Astrocyte (in vitro differentiated cells and primary cell): ENCODE measurements around the gene TAPBPL. TPM values are rescaled to one million over a fixed set of nuclear protein-coding genes. Genes with fewer than 3 reads are reported as not detected.
"Not testable (repeated sequence)": the region's sequence is repeated elsewhere in the genome, so short reads cannot be mapped to it uniquely, and the experiment has no call there.

ENCODE experiments used
- DNase-seq: peaks from one replicate; pipeline ENCODE4 v3.0.0-alpha.2; 2010; ENCODE audit warnings: low read depth
- FAIRE-seq: peaks from 2 replicates; lab custom pipeline; 2011; peaks lifted over from hg19 to GRCh38; lab: Jason Lieb, UNC
- H2AFZ ChIP-seq: 2 replicates; pipeline ENCODE4 v1.6.0; 2012; ENCODE audit warnings: low read depth, low read length, inconsistent platforms
- H3K27ac ChIP-seq: 2 replicates; pipeline ENCODE4 v1.5.1; 2011; ENCODE audit warnings: low read depth, low read length, inconsistent platforms
- H3K27me3 ChIP-seq: 2 replicates; pipeline ENCODE4 v1.6.0; 2011; ENCODE audit warnings: low read length, inconsistent platforms; ENCODE audit not compliant: insufficient read depth
- H3K36me3 ChIP-seq: 2 replicates; pipeline ENCODE4 v1.5.1; 2011; ENCODE audit warnings: low read length, inconsistent platforms; ENCODE audit not compliant: insufficient read depth
- H3K4me1 ChIP-seq: 2 replicates; pipeline ENCODE4 v1.5.1; 2011; ENCODE audit warnings: low read length, inconsistent platforms; ENCODE audit not compliant: insufficient read depth
- H3K4me2 ChIP-seq: 2 replicates; pipeline ENCODE4 v1.6.0; 2012; ENCODE audit warnings: low read length, inconsistent platforms
- H3K4me3 ChIP-seq: 2 replicates; pipeline ENCODE4 v1.5.1; 2011; ENCODE audit warnings: low read depth, mild to moderate bottlenecking, low read length, inconsistent platforms; ENCODE audit not compliant: insufficient read depth
- H3K79me2 ChIP-seq: 2 replicates; pipeline ENCODE4 v1.6.0; 2012; ENCODE audit warnings: mild to moderate bottlenecking, low read length, inconsistent platforms; ENCODE audit not compliant: insufficient read depth
- H3K9ac ChIP-seq: 2 replicates; pipeline ENCODE4 v1.6.0; 2012; ENCODE audit warnings: mild to moderate bottlenecking, low read length, inconsistent platforms
- H3K9me3 ChIP-seq: 2 replicates; pipeline ENCODE4 v1.5.1; 2012; ENCODE audit warnings: low read depth, mild to moderate bottlenecking, low read length, inconsistent platforms; ENCODE audit not compliant: insufficient read depth
- H4K20me1 ChIP-seq: 2 replicates; pipeline ENCODE4 v1.6.0; 2012; ENCODE audit warnings: low read length, inconsistent platforms; ENCODE audit not compliant: insufficient read depth
- H3K27ac Mint-ChIP-seq: one replicate; pipeline ENCODE4 v1.8.0; 2021; ENCODE audit warnings: mild to moderate bottlenecking, mixed read lengths; ENCODE audit not compliant: unreplicated experiment
- H3K27me3 Mint-ChIP-seq: one replicate; pipeline ENCODE4 v1.8.0; 2021; ENCODE audit warnings: low read depth, mixed read lengths; ENCODE audit not compliant: unreplicated experiment
- H3K36me3 Mint-ChIP-seq: one replicate; pipeline ENCODE4 v1.8.0; 2021; ENCODE audit warnings: low read depth, mixed read lengths; ENCODE audit not compliant: unreplicated experiment
- H3K4me1 Mint-ChIP-seq: one replicate; pipeline ENCODE4 v1.8.0; 2021; ENCODE audit warnings: low read depth, mixed read lengths; ENCODE audit not compliant: unreplicated experiment
- H3K4me3 Mint-ChIP-seq: one replicate; pipeline ENCODE4 v1.8.0; 2021; ENCODE audit warnings: mild to moderate bottlenecking, moderate library complexity, mixed read lengths; ENCODE audit not compliant: unreplicated experiment
- H3K9me3 Mint-ChIP-seq: one replicate; pipeline ENCODE4 v1.8.0; 2021; ENCODE audit warnings: mild to moderate bottlenecking, mixed read lengths; ENCODE audit not compliant: unreplicated experiment
- CTCF ChIP-seq: IDR thresholded peaks from 2 replicates; pipeline ENCODE4 v1.5.1; 2011; ENCODE audit warnings: low read depth, mild to moderate bottlenecking, inconsistent platforms, low read length, moderate library complexity; ENCODE audit not compliant: insufficient read depth
- EZH2 ChIP-seq: IDR thresholded peaks from 2 replicates; pipeline ENCODE4 v1.6.1; 2012; ENCODE audit warnings: mild to moderate bottlenecking, low read length, inconsistent platforms; ENCODE audit not compliant: insufficient read depth
- total RNA-seq: library from RNA; stranded (reverse); gene quantifications from 2 replicates; pipeline ENCODE4 v1.2.1, GENCODE V29; 2021

TAPBPL gene
- total RNA-seq, 1 donor from 2014 or later: 1.6 TPM

GRCh38 chr12:6476489-6476888 is 24.6 kb downstream of the TAPBPL start:
- H3K9me3 Mint-ChIP-seq: peaks cover 8% of the 10 kb centered on the region
- Histone ChIP-seq H3K4me3 (no peak overlapping the region), H3K4me1 (no peaks in the 10 kb centered on the region), H3K4me2 (no peak overlapping the region), H4K20me1 (no peaks in the 10 kb centered on the region), H3K9ac (no peak overlapping the region), H3K9me3 (no peaks in the 10 kb centered on the region), H3K36me3 (no peaks in the 10 kb centered on the region), H3K27ac (peak overlapping the region; percentile 36), H3K79me2 (no peaks in the 10 kb centered on the region), H2AFZ (no peak overlapping the region), H3K27me3 (peaks cover 2% of the 10 kb centered on the region)
- peak overlapping the region; percentile 89 for H3K27ac Mint-ChIP-seq
- H3K4me3 Mint-ChIP-seq: peak overlapping the region; percentile 47
- H3K4me1 Mint-ChIP-seq: peaks cover 24% of the 10 kb centered on the region
- FAIRE-seq: no peak
- H3K36me3 Mint-ChIP-seq: peaks cover 5% of the 10 kb centered on the region
- DNase-seq: peak; percentile 89
- TF ChIP-seq CTCF (no peak), EZH2 (no peak)
- peaks cover 7% of the 10 kb centered on the region for H3K27me3 Mint-ChIP-seq

DNA sequence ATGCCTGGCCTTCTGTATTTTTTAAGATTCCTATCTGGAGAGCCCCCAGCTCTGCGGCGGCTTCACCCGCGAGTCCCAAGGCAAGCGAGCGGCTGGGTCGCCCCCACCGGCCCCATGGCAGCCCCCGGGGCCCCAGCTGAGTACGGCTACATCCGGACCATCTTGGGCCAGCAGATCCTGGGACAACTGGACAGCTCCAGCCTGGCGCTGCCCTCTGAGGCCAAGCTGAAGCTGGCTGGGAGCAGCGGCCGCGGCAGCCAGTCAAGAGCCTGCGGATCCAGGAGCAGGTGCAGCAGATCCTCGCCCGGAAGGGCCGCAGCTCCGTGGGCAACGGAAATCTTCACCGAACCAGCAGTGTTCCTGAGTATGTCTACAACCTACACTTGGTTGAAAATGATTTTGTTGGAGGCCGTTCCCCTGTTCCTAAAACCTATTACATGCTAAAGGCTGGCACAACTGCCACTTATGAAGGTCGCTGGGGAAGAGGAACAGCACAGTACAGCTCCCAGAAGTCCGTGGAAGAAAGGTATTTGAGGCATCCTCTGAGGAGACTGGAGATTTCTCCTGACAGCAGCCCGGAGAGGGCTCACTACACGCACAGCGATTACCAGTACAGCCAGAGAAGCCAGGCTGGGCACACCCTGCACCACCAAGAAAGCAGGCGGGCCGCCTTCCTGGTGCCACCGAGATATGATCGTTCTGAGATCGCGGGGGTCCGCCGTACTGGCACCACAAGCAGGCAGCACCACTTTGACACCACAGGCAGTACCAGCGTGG is 25.9 kb downstream of the TAPBPL start:
- H3K4me3 Mint-ChIP-seq: peak overlapping the region; percentile 9
- H3K27ac Mint-ChIP-seq, H3K36me3 Mint-ChIP-seq, H4K20me1 ChIP-seq, H3K4me1 ChIP-seq, H3K9ac ChIP-seq, H3K27me3 ChIP-seq, H3K27ac ChIP-seq, H3K9me3 ChIP-seq, H3K36me3 ChIP-seq, DNase-seq, H3K79me2 ChIP-seq, H3K4me2 ChIP-seq, FAIRE-seq, H3K27me3 Mint-ChIP-seq, H2AFZ ChIP-seq, H3K9me3 Mint-ChIP-seq, H3K4me3 ChIP-seq: not testable (repeated sequence)
- peaks cover 24% of the 10 kb centered on the region for H3K4me1 Mint-ChIP-seq

GRCh38 chr12:6478416-6478815 is 26.6 kb downstream of the TAPBPL start:
- Histone ChIP-seq H3K4me3 (no peak overlapping the region), H3K27ac (no peak overlapping the region), H3K36me3 (no peaks in the 10 kb centered on the region), H3K4me1 (no peaks in the 10 kb centered on the region), H3K79me2 (no peaks in the 10 kb centered on the region), H4K20me1 (no peaks in the 10 kb centered on the region), H3K27me3 (peaks cover 2% of the 10 kb centered on the region), H3K4me2 (no peak overlapping the region), H3K9me3 (no peaks in the 10 kb centered on the region), H2AFZ (no peak overlapping the region), H3K9ac (no peak overlapping the region)
- DNase-seq (no peak), FAIRE-seq (no peak)
- no peak for TF ChIP-seq EZH2
- no peak for TF ChIP-seq CTCF
- Mint-ChIP-seq H3K4me1 (peaks cover 24% of the 10 kb centered on the region), H3K4me3 (no peak overlapping the region), H3K27ac (no peak overlapping the region), H3K36me3 (peaks cover 5% of the 10 kb centered on the region), H3K27me3 (peaks cover 7% of the 10 kb centered on the region), H3K9me3 (peaks cover 8% of the 10 kb centered on the region)
